AG04449 (cell line): ENCODE data around the gene KRTAP5-2.
"Not testable (repeated sequence)": the region's sequence is repeated elsewhere in the genome, so short reads cannot be mapped to it uniquely, and the experiment has no call there.

ENCODE experiments used
- CTCF ChIA-PET: fragments of 350-600 bp; formaldehyde crosslinking; extraction: SDS; loops from one replicate; lab custom pipeline; 2021; ENCODE audit warnings: antibody characterized with exemption; lab: Yijun Ruan, JAX
- POLR2A ChIA-PET: fragments of 400-600, 350-600 bp; formaldehyde crosslinking; extraction: SDS; loops from one replicate; lab custom pipeline; 2020; ENCODE audit warnings: antibody characterized with exemption, inconsistent platforms; lab: Yijun Ruan, JAX
- DNase-seq: peaks from one replicate; pipeline ENCODE4 v3.0.0-alpha.2; 2010; ENCODE audit warnings: low read depth, low spot score
- H3K4me3 ChIP-seq: 2 replicates; pipeline ENCODE4 v1.5.1; 2011; ENCODE audit warnings: low read depth, mild to moderate bottlenecking, control low read depth, low read length
- TF ChIP-seq, protein P1 (sequence below): IDR thresholded peaks from one replicate; pipeline ENCODE4 v1.5.1; 2011; ENCODE audit warnings: mild to moderate bottlenecking, moderate library complexity, low read length, control low read depth, inconsistent platforms; ENCODE audit not compliant: insufficient read depth; ENCODE audit errors: missing control alignments

KRTAP5-2 gene

DNA sequence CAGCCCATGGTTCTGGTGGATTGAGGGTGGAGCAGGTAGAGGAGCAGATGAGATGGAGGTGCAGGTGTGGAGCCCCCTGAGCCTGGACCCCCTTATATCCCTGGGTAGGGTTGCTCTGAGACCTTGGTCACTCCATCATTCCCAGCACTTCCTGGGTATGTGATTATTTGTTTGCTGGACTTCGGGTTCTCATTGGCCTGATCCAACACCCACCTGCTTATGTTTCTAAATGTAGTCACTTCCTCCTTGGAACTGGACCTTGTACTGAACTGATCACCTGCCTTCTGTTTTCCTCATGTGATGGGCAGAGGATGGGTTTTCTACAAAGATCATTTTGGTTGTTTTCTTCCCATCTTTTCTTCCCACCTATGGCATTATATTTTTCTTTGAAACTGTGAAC is 24.0 kb upstream of the KRTAP5-2 start, which contains the start of gene KRTAP5-4:
Gene KRTAP5-4 (minus strand): TSS at position 53 of the 400 bp plus-strand sequence. CDS start 45 bp downstream, at position 8.
- H3K4me3 ChIP-seq, result no peak within 1 kb of the TSS
- ChIA-PET POLR2A (interaction anchor here (0.7 kb wide), 1 partner anchor 352 kb away, joined by 4 read pairs; no protein-coding TSS in a partner anchor), CTCF (interaction anchor here (1.0 to 1.2 kb wide), 2 partner anchors 10 to 75 kb away, joined by 3 to 4 read pairs; no protein-coding TSS in a partner anchor)
- no peak for DNase-seq
- TF ChIP-seq, protein P1, sequence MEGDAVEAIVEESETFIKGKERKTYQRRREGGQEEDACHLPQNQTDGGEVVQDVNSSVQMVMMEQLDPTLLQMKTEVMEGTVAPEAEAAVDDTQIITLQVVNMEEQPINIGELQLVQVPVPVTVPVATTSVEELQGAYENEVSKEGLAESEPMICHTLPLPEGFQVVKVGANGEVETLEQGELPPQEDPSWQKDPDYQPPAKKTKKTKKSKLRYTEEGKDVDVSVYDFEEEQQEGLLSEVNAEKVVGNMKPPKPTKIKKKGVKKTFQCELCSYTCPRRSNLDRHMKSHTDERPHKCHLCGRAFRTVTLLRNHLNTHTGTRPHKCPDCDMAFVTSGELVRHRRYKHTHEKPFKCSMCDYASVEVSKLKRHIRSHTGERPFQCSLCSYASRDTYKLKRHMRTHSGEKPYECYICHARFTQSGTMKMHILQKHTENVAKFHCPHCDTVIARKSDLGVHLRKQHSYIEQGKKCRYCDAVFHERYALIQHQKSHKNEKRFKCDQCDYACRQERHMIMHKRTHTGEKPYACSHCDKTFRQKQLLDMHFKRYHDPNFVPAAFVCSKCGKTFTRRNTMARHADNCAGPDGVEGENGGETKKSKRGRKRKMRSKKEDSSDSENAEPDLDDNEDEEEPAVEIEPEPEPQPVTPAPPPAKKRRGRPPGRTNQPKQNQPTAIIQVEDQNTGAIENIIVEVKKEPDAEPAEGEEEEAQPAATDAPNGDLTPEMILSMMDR, result no peak

GRCh38 chr11:1619449-1619848 is 21.4 kb upstream of the KRTAP5-2 start:
- no peak overlapping the region for H3K4me3 ChIP-seq
- DNase-seq, result no peak
- ChIA-PET CTCF (interaction anchor here (1.0 to 5.6 kb wide), 5 partner anchors 10 to 73 kb away, joined by 3 to 52 read pairs (median 3); partner anchors contain the start of gene KRTAP5-5), POLR2A (interaction anchor here (0.6 kb wide), 1 partner anchor 20 kb away, joined by 3 read pairs; no protein-coding TSS in a partner anchor)
- TF ChIP-seq, protein P1, result no peak

DNA sequence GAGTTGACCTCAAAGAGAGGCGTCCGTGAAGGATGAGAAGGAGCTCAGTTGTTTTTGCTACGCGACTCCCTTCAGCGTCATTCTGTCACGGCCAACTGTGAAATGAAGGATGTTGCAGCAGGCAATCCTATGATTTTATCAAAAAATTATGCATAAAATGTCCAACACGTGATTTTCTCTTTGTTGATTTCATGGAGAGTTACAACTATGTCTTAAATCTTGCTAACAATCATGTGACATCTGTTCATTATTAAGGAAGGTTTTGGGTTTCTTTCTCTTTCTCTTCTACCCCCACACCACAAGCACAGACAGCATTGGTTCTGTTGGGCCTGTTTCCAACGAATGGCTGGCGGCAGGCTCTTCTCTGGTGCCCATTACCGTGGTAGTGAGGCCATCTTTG is 20.1 kb upstream of the KRTAP5-2 start:
- TF ChIP-seq, protein P1, result no peak
- CTCF ChIA-PET, result interaction anchor here (1.2 to 5.6 kb wide), 5 partner anchors 11 to 71 kb away, joined by 3 to 52 read pairs (median 6); partner anchors contain the start of gene KRTAP5-5
- no peak overlapping the region for H3K4me3 ChIP-seq

DNA sequence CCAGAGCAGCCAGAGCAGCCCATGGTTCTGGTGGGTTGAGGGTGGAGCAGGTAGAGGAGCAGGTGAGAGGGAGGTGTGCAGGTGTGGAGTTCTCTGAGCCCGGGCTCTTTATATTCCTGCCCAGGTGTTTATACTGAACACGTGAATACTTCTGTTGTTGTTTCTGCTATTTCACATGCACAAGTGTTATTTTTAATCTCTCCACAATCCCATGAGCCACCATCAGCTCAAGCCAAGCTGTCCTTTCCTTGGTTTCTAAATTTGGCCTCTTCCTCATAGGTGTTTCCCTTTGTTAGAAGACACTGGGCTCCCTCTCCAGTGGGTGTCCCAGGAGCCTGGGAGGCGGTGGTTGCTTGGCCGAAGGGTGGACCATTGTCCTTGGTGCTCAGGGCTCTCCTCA is 10.3 kb upstream of the KRTAP5-2 start, which contains the start of gene KRTAP5-3:
Gene KRTAP5-3 (minus strand): TSS at position 101 of the 400 bp plus-strand sequence. CDS start 78 bp downstream, at position 23.
- DNase-seq, result no peak
- CTCF ChIA-PET, result interaction anchor here (1.0 to 2.6 kb wide), 4 partner anchors 13 to 34 kb away, joined by 3 to 9 read pairs (median 6); no protein-coding TSS in a partner anchor
- no peak within 1 kb of the TSS for H3K4me3 ChIP-seq
- TF ChIP-seq, protein P1, result no peak
- POLR2A ChIA-PET, result no interaction called here

More for the DNA sequence above, 20.1 kb upstream of the KRTAP5-2 start:
- no peak for DNase-seq
- POLR2A ChIA-PET, result no interaction called here

GRCh38 chr11:1607901-1608300 is 9.8 kb upstream of the KRTAP5-2 start:
- H3K4me3 ChIP-seq, POLR2A ChIA-PET, DNase-seq: not testable (repeated sequence)
- CTCF ChIA-PET, result interaction anchor here (1.4 to 2.6 kb wide), 3 partner anchors 13 to 33 kb away, joined by 4 to 9 read pairs (median 7); no protein-coding TSS in a partner anchor

DNA sequence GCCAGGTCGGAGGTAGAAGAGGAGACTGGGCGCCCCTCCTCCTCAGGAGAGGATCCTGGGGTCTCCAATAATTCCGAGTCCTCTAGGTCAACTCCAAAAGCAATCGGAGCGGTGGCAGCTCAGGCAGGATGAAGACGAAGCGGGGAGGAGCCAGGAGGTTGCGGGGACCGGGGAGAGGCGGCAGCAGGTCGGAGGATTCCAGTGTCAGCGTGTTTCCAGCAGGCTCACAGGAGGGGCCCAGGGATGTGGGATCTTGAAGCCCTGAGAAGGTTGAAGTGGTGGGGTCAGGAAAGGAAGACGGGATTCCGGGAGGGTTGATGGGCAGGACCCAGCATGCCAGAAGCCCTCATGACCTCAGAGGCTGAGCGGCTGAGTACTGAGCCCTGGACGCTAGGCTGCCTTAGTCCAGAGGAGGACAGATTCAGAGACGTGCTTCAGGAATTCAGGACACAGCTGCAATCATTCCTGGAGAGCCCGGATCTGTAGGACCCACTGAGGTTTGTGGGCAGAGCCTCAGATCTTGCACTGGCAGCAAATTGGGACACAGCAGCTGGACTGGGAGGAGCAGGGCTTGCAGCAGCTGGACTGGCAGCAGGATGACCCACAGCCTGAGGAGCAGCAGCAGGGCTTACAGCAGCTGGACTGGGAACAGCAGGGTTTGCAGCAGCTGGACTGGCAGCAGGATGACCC is 9.2 kb upstream of the KRTAP5-2 start:
- H3K4me3 ChIP-seq, POLR2A ChIA-PET, DNase-seq: not testable (repeated sequence)
- CTCF ChIA-PET, result interaction anchor here (1.4 to 2.6 kb wide), 2 partner anchors 12 to 33 kb away, joined by 7 to 9 read pairs; no protein-coding TSS in a partner anchor

GRCh38 chr11:1605923-1606322 is 7.8 kb upstream of the KRTAP5-2 start:
- CTCF ChIA-PET, result interaction anchor here (1.0 to 2.1 kb wide), 2 partner anchors 10 to 17 kb away, joined by 4 to 20 read pairs; no protein-coding TSS in a partner anchor
- POLR2A ChIA-PET, DNase-seq: not testable (repeated sequence)

More at GRCh38 chr11:1605923-1606322, 7.8 kb upstream of the KRTAP5-2 start:
- H3K4me3 ChIP-seq, result not testable (repeated sequence)
